PC-9 (cell line): ENCODE measurements around the gene PPP1R9B. TPM values are rescaled to one million over a fixed set of nuclear protein-coding genes. Genes with fewer than 3 reads are reported as not detected.

Experiments
- BruUV-seq: library from RNA; stranded (reverse); fragments of 400-500 nt; replicated peaks from 2 replicates; lab custom pipeline; 2021; lab: Mats Ljungman, UMichigan
- CTCF ChIA-PET: fragments of 300-600 bp; sonication (Branson Sonifier 250); formaldehyde crosslinking; loops from one replicate; lab custom pipeline; 2022; ENCODE audit warnings: antibody characterized with exemption; lab: Charles Lee
- POLR2A ChIA-PET: fragments of 300-600 bp; sonication (Branson Sonifier 250); formaldehyde crosslinking; loops from one replicate; lab custom pipeline; 2022; ENCODE audit warnings: antibody characterized with exemption; ENCODE audit not compliant: unreplicated experiment; lab: Charles Lee
- DNase-seq, 2 experiments: peaks; one replicate each; pipeline versions ENCODE4 v3.0.0 to v3.0.0-alpha.2; 2015 to 2022; ENCODE audit warnings: mixed read lengths in 1 of 2
- H2AFZ ChIP-seq: fragments of 200-600 bp; sonication (generic); 2 replicates; pipeline ENCODE4 v1.8.1; 2017; ENCODE audit warnings: antibody characterized with exemption
- H3F3A ChIP-seq: fragments of 200-600 bp; sonication (generic); 2 replicates; pipeline ENCODE4 v1.8.1; 2017; ENCODE audit warnings: antibody characterized with exemption, mild to moderate bottlenecking, low read depth; ENCODE audit not compliant: insufficient read depth
- H3K27ac ChIP-seq: fragments of 200-600 bp; sonication (generic); 2 replicates; pipeline ENCODE4 v1.6.1; 2016; ENCODE audit warnings: mixed run types
- H3K27me3 ChIP-seq: fragments of 200-600 bp; sonication (generic); 2 replicates; pipeline ENCODE4 v1.6.1; 2016; ENCODE audit warnings: low read depth, mixed run types; ENCODE audit not compliant: insufficient read depth
- H3K36me3 ChIP-seq: fragments of 200-600 bp; sonication (generic); 2 replicates; pipeline ENCODE4 v1.6.1; 2016; ENCODE audit warnings: low read depth, mixed run types
- H3K4me1 ChIP-seq: fragments of 200-600 bp; sonication (generic); replicated peaks from 2 replicates; pipeline ENCODE4 v1.6.1; 2016; ENCODE audit warnings: mixed run types; ENCODE audit not compliant: insufficient read depth
- H3K4me2 ChIP-seq: fragments of 200-600 bp; sonication (generic); 2 replicates; pipeline ENCODE4 v1.6.1; 2017; ENCODE audit warnings: mixed run types
- H3K4me3 ChIP-seq: fragments of 200-600 bp; sonication (generic); 2 replicates; pipeline ENCODE4 v1.6.1; 2016; ENCODE audit warnings: mixed run types
- H3K79me2 ChIP-seq: fragments of 200-600 bp; sonication (generic); 2 replicates; pipeline ENCODE4 v1.6.1; 2017; ENCODE audit warnings: low read depth, mixed run types
- H3K9me2 ChIP-seq: fragments of 200-600 bp; sonication (generic); 2 replicates; pipeline ENCODE4 v1.8.1; 2017; ENCODE audit warnings: mild to moderate bottlenecking; ENCODE audit not compliant: insufficient read depth
- H3K9me3 ChIP-seq: fragments of 200-600 bp; sonication (generic); 2 replicates; pipeline ENCODE4 v1.8.1; 2016; ENCODE audit warnings: low read depth; ENCODE audit not compliant: insufficient read depth
- H4K20me1 ChIP-seq: fragments of 200-600 bp; sonication (generic); 2 replicates; pipeline ENCODE4 v1.8.1; 2017; ENCODE audit not compliant: insufficient read depth
- EZH2 ChIP-seq: fragments of 200-600 bp; sonication (generic); IDR thresholded peaks from 2 replicates; pipeline ENCODE4 v1.8.0; 2017; ENCODE audit warnings: antibody characterized with exemption, low read depth
- intact Hi-C: fragments of 100-400 bp; cut with micrococcal nuclease; formaldehyde crosslinking; loops from one replicate; pipeline ENCODE4 v1.10.0; 2022; ENCODE audit not compliant: unreplicated experiment
- total RNA-seq: library from RNA; stranded (reverse); gene quantifications from 2 replicates; pipeline ENCODE4 v1.2.3, GENCODE V29; 2021
- TF ChIP-seq, protein P1 (sequence below): fragments of 200-600 bp; sonication (generic); conservative IDR thresholded peaks from 2 replicates; pipeline ENCODE4 v1.6.1; 2017; ENCODE audit warnings: mixed run types, antibody characterized with exemption, mild to moderate bottlenecking, moderate library complexity

PPP1R9B gene
- total RNA-seq, 1 experiment from 2014 or later, result 35.8 TPM

DNA sequence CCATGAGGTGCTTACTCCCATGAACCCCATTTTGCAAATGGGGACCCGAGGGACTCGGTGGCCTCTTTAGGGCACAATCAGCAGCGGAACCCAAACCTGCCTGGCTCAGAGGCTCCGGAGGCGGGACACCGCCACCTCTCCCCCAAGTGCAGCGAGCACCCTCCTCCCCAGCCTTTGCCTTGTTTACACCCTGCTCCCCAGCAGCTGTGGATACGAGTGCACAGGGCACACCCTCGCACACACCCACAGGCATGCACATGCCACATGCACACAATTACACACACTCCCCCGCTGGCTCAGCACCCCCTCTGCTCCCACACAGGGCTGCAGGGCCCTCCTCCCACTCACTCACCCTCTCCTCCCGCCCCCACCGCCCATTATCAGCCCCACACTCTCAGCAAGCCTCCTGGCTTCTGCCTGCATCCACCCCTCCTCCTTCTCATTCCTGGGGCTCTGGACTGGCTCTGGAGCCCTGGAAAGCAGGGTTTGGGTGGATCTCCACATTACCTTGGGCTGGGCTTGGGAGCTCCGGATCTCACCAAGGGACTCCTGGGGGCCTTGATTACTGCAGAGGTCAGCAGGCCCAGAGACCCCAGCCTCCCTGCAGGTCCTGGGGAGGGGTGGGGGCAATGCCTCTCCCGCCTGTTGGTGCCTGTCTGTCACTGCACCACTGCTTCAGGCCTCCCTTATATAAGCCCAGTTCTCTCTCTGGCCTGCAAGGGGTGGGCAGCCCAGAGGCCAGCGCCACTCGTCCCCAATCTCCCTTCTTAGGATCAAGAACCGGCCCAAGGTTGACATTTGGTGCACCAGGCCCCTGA is 48.9 kb downstream of the PPP1R9B start:
- ChIA-PET CTCF (no interaction called here), POLR2A (interaction anchor here (0.6 kb wide), 1 partner anchor 193 kb away, joined by 9 read pairs; no protein-coding TSS in a partner anchor)
- DNase-seq, result peak in 1 of 2 experiments; percentile 52
- H3K36me3 ChIP-seq, result no peaks in the 10 kb centered on the region
- H3K9me2 ChIP-seq, result no peaks in the 10 kb centered on the region
- no peak overlapping the region for H2AFZ ChIP-seq
- peaks cover 6% of the 10 kb centered on the region; the same call in 1 of the 2 replicates for H4K20me1 ChIP-seq
- H3K4me1 ChIP-seq, result peaks cover 36% of the 10 kb centered on the region
- TF ChIP-seq, protein P1, sequence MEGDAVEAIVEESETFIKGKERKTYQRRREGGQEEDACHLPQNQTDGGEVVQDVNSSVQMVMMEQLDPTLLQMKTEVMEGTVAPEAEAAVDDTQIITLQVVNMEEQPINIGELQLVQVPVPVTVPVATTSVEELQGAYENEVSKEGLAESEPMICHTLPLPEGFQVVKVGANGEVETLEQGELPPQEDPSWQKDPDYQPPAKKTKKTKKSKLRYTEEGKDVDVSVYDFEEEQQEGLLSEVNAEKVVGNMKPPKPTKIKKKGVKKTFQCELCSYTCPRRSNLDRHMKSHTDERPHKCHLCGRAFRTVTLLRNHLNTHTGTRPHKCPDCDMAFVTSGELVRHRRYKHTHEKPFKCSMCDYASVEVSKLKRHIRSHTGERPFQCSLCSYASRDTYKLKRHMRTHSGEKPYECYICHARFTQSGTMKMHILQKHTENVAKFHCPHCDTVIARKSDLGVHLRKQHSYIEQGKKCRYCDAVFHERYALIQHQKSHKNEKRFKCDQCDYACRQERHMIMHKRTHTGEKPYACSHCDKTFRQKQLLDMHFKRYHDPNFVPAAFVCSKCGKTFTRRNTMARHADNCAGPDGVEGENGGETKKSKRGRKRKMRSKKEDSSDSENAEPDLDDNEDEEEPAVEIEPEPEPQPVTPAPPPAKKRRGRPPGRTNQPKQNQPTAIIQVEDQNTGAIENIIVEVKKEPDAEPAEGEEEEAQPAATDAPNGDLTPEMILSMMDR, result no peak
- TF ChIP-seq EZH2, result no peak
- peaks cover 34% of the 10 kb centered on the region for H3F3A ChIP-seq
- H3K4me3 ChIP-seq, result no peak overlapping the region
- H3K27me3 ChIP-seq, result no peaks in the 10 kb centered on the region
- H3K9me3 ChIP-seq, result no peaks in the 10 kb centered on the region
- no peak overlapping the region for H3K27ac ChIP-seq
- intact Hi-C loops, result no loop called here
- peaks cover 5% of the 10 kb centered on the region; the same call in 1 of the 2 replicates for H3K79me2 ChIP-seq
- no TSS peak for BruUV-seq
- peak overlapping the region; percentile 61 for H3K4me2 ChIP-seq

DNA sequence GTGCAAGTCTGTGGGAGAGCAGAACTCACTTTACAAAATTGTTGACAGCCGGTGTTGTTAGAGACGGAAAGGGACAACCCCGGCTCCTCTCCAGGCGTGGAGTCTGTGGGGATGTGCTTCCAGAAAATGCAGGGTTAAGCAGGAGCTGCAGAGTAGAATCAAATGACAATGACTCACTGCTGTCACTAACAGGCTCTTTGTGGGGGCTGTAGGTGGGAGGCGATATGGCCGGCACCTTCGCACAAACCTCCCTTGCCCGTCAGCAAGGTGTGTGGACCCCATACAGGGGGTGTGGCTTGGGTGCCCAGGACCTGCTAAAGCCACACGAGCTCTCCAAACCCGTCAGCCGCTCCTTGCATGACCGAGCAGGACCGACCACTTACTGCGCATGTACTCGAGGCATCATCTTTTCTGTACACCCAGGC is 49.5 kb downstream of the PPP1R9B start:
- intact Hi-C loops, result no loop called here
- DNase-seq, result peak in 1 of 2 experiments; percentile 54
- Histone ChIP-seq H3K4me3 (no peak overlapping the region), H3K79me2 (peaks cover 5% of the 10 kb centered on the region; the same call in 1 of the 2 replicates), H3K4me1 (peaks cover 39% of the 10 kb centered on the region), H3K4me2 (peak overlapping the region; percentile 61), H3K27me3 (no peaks in the 10 kb centered on the region), H4K20me1 (peaks cover 6% of the 10 kb centered on the region; the same call in 1 of the 2 replicates), H2AFZ (no peak overlapping the region), H3K9me3 (no peaks in the 10 kb centered on the region), H3K9me2 (no peaks in the 10 kb centered on the region), H3K27ac (no peak overlapping the region), H3K36me3 (no peaks in the 10 kb centered on the region), H3F3A (peaks cover 34% of the 10 kb centered on the region)
- CTCF ChIA-PET, result no interaction called here
- no peak for TF ChIP-seq EZH2
- TF ChIP-seq, protein P1, result no peak
- BruUV-seq, result no TSS peak
- POLR2A ChIA-PET, result interaction anchor here (0.6 kb wide), 1 partner anchor 192 kb away, joined by 9 read pairs; no protein-coding TSS in a partner anchor

DNA sequence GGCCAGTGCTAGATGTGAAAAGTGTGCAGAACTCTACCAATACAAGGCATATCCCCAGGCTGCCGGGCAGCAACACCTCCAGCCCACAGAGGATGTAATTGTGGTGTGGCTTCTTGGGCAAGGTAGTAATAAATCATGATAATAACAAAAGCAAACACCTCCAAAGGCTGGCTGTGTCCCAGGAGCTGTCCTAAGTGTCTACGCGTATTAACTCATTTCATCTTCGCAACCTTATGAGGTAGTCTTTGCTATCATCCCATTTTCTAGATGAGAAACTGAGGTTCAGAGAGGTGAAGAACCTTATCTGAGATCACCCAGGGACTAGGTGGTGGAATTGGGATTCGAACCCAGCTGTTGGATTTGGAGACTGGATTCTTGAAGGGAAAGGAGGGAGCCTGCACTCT is 50.0 kb downstream of the PPP1R9B start:
- ChIA-PET POLR2A (no interaction called here), CTCF (interaction anchor here (0.9 kb wide), 1 partner anchor 13 kb away, joined by 3 read pairs; no protein-coding TSS in a partner anchor)
- Histone ChIP-seq H3K4me2 (peak overlapping the region; percentile 61), H3F3A (peaks cover 34% of the 10 kb centered on the region), H3K9me3 (no peaks in the 10 kb centered on the region), H3K36me3 (no peaks in the 10 kb centered on the region), H4K20me1 (peaks cover 6% of the 10 kb centered on the region; the same call in 1 of the 2 replicates), H3K27me3 (no peaks in the 10 kb centered on the region), H3K4me1 (peaks cover 42% of the 10 kb centered on the region), H3K9me2 (no peaks in the 10 kb centered on the region), H3K4me3 (no peak overlapping the region), H2AFZ (no peak overlapping the region), H3K79me2 (peaks cover 10% of the 10 kb centered on the region; the same call in 1 of the 2 replicates), H3K27ac (no peak overlapping the region)
- DNase-seq, result peak in 1 of 2 experiments; percentile 75
- intact Hi-C loops, result no loop called here
- no TSS peak for BruUV-seq
- TF ChIP-seq, protein P1, result no peak
- no peak for TF ChIP-seq EZH2
